ENCODE results near the gene PCED1A.

The PCED1A gene

DNA sequence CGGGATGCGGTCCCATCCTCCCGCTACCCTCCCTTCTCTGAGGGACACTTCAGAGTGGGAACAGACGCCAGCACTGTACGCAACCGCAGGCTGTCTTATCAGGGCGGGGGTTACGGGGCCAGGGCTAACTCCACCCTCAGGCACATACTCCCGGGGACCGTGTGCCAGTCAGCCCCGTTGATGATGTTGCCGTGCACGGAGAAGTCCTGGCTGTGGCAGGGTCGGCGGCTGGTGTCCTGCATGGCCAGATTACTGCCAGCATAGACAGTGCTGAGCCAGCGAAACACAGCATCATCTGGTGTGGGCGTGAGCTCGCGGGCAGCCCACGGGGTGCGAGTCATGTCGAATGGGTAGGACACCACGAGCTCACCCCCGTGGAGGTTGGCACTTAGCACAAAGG, 45.0 kb downstream of the PCED1A start:
- TF ChIP-seq, protein P1, sequence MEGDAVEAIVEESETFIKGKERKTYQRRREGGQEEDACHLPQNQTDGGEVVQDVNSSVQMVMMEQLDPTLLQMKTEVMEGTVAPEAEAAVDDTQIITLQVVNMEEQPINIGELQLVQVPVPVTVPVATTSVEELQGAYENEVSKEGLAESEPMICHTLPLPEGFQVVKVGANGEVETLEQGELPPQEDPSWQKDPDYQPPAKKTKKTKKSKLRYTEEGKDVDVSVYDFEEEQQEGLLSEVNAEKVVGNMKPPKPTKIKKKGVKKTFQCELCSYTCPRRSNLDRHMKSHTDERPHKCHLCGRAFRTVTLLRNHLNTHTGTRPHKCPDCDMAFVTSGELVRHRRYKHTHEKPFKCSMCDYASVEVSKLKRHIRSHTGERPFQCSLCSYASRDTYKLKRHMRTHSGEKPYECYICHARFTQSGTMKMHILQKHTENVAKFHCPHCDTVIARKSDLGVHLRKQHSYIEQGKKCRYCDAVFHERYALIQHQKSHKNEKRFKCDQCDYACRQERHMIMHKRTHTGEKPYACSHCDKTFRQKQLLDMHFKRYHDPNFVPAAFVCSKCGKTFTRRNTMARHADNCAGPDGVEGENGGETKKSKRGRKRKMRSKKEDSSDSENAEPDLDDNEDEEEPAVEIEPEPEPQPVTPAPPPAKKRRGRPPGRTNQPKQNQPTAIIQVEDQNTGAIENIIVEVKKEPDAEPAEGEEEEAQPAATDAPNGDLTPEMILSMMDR (conservative IDR thresholded peaks at IDR 0.05) = no peak
- H3K27ac ChIP-seq = no peak overlapping the region

DNA sequence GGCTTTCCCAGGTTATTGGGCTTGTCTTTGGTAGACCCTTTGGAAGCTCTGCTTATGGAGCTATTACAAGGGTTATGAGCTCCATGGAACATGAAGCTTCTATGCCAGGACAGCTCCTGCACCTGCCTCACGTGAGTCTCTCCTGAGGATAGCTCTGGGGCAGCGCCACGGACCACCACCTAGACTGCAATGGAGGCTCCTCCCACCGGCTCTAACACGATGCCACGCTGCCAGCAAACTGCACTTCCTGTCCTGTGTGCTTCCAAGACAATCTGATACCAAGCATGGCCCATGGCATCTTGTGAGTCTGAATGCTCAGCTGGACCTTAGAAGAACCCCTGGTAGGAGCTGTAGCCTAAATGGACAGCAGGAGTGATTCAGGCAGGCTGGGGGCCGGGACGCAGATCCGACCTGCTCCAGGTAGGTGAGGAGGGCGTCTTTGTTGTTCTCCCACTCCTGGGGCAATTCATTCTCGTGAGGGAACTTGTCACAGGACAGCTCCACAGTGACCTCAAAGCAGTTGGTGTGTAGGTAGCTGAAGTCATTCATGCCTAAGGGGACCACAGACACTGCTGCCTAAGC, 45.5 kb downstream of the PCED1A start:
- TF ChIP-seq, protein P1 (conservative IDR thresholded peaks at IDR 0.05) = no peak
- H3K27ac ChIP-seq = no peak overlapping the region

DNA sequence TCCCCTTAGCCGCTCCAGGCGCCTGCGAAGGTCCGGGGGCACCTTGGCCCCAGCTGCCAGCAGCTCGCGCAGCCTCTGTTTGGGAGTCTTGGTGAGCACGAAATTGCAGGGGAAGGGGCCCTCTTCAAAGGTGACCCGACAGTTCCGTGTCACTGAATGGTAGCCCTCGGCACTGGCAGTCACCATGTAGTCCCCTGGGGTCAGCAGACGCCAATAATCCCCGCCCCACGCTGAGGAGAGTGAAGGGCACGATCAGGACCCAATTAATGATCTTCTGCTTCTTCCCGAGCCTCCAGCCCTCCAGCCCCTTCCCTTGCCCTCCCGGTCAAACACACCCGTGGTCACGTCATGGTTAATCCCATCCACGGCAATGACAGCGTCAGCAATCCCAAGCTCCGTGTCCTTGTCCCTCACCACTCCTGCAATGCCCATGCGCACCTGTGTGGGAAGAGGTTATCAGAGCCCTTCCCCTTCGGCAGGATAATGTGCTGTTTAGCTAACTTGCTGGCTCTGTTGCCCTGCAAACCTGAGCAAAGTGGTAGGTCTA, 46.2 kb downstream of the PCED1A start:
- TF ChIP-seq, protein P1 (conservative IDR thresholded peaks at IDR 0.05) = no peak

DNA sequence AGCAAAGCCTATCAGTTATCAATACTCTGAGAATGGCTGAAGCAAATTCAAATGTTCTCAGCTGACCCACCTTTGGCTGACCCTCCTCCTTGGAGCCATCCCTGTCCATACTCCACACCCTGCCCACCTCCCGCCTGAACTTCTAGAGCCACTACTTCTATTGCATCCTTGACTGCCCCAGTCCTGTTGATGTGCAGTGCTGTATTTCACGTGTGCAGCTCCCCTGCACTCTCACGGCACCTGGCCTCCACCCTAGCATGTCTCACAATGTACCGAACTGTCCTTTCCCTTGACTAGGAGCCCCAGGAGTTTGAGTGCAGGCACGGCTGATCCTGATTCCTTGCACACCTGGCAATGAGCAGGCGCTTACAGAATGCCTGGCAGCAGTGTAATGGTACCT, 47.0 kb downstream of the PCED1A start:
- TF ChIP-seq, protein P1 (conservative IDR thresholded peaks at IDR 0.05) = no peak

More for the DNA sequence above, 46.2 kb downstream of the PCED1A start:
- no peak overlapping the region for H3K27ac ChIP-seq

More for the DNA sequence above, 47.0 kb downstream of the PCED1A start:
- no peak overlapping the region for H3K27ac ChIP-seq
